Kidney (tissue), 2 donors: ENCODE data around the gene OBP2A. TPM values are rescaled to one million over a fixed set of nuclear protein-coding genes. Genes with fewer than 3 reads are reported as not detected.

Experiments
- polyA plus RNA-seq: library from polyadenylated mRNA; stranded (reverse); fragments of 350-450 nt; fragmentation: Illumina TruSeq; extraction: RNeasy Lipid Tissue Mini Kit (QIAGEN cat#74804); gene quantifications from one replicate; pipeline ENCODE4 v1.2.3, GENCODE V29; 2014; ENCODE audit warnings: low read depth, low replicate concordance; ENCODE audit not compliant: insufficient read depth
- total RNA-seq: library from RNA; stranded (reverse); fragmentation: NEBNext Ultra II Directional; extraction: Animal tissue kit (Norgen Biotek cat#: 25700); gene quantifications from one replicate; pipeline ENCODE4 v1.2.1, GENCODE V29; 2021
- donor health status: DM: yes; HTN: yes; CAD: no.

OBP2A gene
- total and polyA plus RNA-seq, 2 donors from 2014 or later, result not detected

Other genes starting within 250 kb of the OBP2A start
- 22.0 TPM for gene PPP1R26, start 66.3 kb upstream of the OBP2A start, total RNA-seq
- 10.2 TPM for gene PPP1R26, start 66.3 kb upstream of the OBP2A start, polyA plus RNA-seq
- gene MRPS2, start 45.4 kb upstream of the OBP2A start, total RNA-seq, result 29.1 TPM
- gene MRPS2, start 45.4 kb upstream of the OBP2A start, polyA plus RNA-seq, result 92.7 TPM
- not detected for gene LCN1, start 24.7 kb upstream of the OBP2A start, total RNA-seq
- not detected for gene LCN1, start 24.7 kb upstream of the OBP2A start, polyA plus RNA-seq
- gene PAEP, start 15.6 kb downstream of the OBP2A start, total RNA-seq, result not detected
- gene PAEP, start 15.6 kb downstream of the OBP2A start, polyA plus RNA-seq, result not detected
- not detected for gene GLT6D1, start 93.4 kb downstream of the OBP2A start, total RNA-seq
- not detected for gene GLT6D1, start 93.4 kb downstream of the OBP2A start, polyA plus RNA-seq
- not detected for gene LCN9, start 117.2 kb downstream of the OBP2A start, total RNA-seq
- not detected for gene LCN9, start 117.2 kb downstream of the OBP2A start, polyA plus RNA-seq
- not detected for gene SOHLH1, start 153.4 kb downstream of the OBP2A start, total RNA-seq
- gene SOHLH1, start 153.4 kb downstream of the OBP2A start, polyA plus RNA-seq, result not detected
- gene KCNT1, start 156.1 kb downstream of the OBP2A start, total RNA-seq, result not detected
- gene KCNT1, start 156.1 kb downstream of the OBP2A start, polyA plus RNA-seq, result 0.15 TPM